ENCODE data around the gene CTF1. TPM values are rescaled to one million over a fixed set of nuclear protein-coding genes. Genes with fewer than 3 reads are reported as not detected.

CTF1 gene
- 1.7 TPM for total RNA-seq (ENCODE audit: unreplicated experiment)
- long read RNA-seq, result 0 reads

- no peaks in the 10 kb centered on the region for H3K36me3 Mint-ChIP-seq (ENCODE audit: unreplicated experiment)
- DNase-seq, result peak; percentile 50
- H3K27me3 Mint-ChIP-seq (ENCODE audit: unreplicated experiment), result peaks cover 15% of the 10 kb centered on the region
- H3K4me1 Mint-ChIP-seq (ENCODE audit: low read depth, unreplicated experiment), result peaks cover 16% of the 10 kb centered on the region
- TF ChIP-seq CTCF (IDR thresholded peaks at IDR 0.05; ENCODE audit: partially characterized antibody, unreplicated experiment), result no peak
- H3K4me3 Mint-ChIP-seq (ENCODE audit: unreplicated experiment), result peak within 1 kb of the TSS; percentile 75
- peak within 1 kb of the TSS; percentile 86 for H3K27ac Mint-ChIP-seq (ENCODE audit: unreplicated experiment)
- peaks cover 24% of the 10 kb centered on the region for H3K9me3 Mint-ChIP-seq (ENCODE audit: unreplicated experiment)
Observed at GRCh38 chr16:30896261-30896888, at the start of gene CTF1. Gene CTF1, plus strand, starts transcription at chr16:30896614. Its CDS starts 30 bp downstream, at chr16:30896644.

GRCh38 chr16:30846649-30847402 is 49.6 kb upstream of the CTF1 start:
- no peak for DNase-seq
- Mint-ChIP-seq H3K4me3 (ENCODE audit: unreplicated experiment) (no peak overlapping the region), H3K4me1 (ENCODE audit: low read depth, unreplicated experiment) (no peaks in the 10 kb centered on the region)

GRCh38 chr16:30850246-30850645 is 46.2 kb upstream of the CTF1 start:
- no peak overlapping the region for H3K27ac Mint-ChIP-seq (ENCODE audit: unreplicated experiment)
- H3K36me3 Mint-ChIP-seq (ENCODE audit: unreplicated experiment), result no peaks in the 10 kb centered on the region
- TF ChIP-seq CTCF (IDR thresholded peaks at IDR 0.05; ENCODE audit: partially characterized antibody, unreplicated experiment), result no peak
- H3K27me3 Mint-ChIP-seq (ENCODE audit: unreplicated experiment), result peaks cover 2% of the 10 kb centered on the region
- H3K4me1 Mint-ChIP-seq (ENCODE audit: low read depth, unreplicated experiment), result no peaks in the 10 kb centered on the region
- no peaks in the 10 kb centered on the region for H3K9me3 Mint-ChIP-seq (ENCODE audit: unreplicated experiment)
- DNase-seq, result no peak
- no peak overlapping the region for H3K4me3 Mint-ChIP-seq (ENCODE audit: unreplicated experiment)

More at GRCh38 chr16:30846649-30847402, 49.6 kb upstream of the CTF1 start:
- Mint-ChIP-seq H3K36me3 (ENCODE audit: unreplicated experiment) (peaks cover 3% of the 10 kb centered on the region), H3K27me3 (ENCODE audit: unreplicated experiment) (peaks cover 4% of the 10 kb centered on the region), H3K27ac (ENCODE audit: unreplicated experiment) (no peak overlapping the region), H3K9me3 (ENCODE audit: unreplicated experiment) (peaks cover under 1% of the 10 kb centered on the region)
- TF ChIP-seq CTCF (IDR thresholded peaks at IDR 0.05; ENCODE audit: partially characterized antibody, unreplicated experiment), result no peak

- DNase-seq, result no peak
- Mint-ChIP-seq H3K27me3 (ENCODE audit: unreplicated experiment) (peaks cover 2% of the 10 kb centered on the region), H3K27ac (ENCODE audit: unreplicated experiment) (no peak overlapping the region), H3K4me3 (ENCODE audit: unreplicated experiment) (no peak overlapping the region), H3K9me3 (ENCODE audit: unreplicated experiment) (no peaks in the 10 kb centered on the region), H3K4me1 (ENCODE audit: low read depth, unreplicated experiment) (no peaks in the 10 kb centered on the region), H3K36me3 (ENCODE audit: unreplicated experiment) (no peaks in the 10 kb centered on the region)
- no peak for TF ChIP-seq CTCF (IDR thresholded peaks at IDR 0.05; ENCODE audit: partially characterized antibody, unreplicated experiment)
Observed at GRCh38 chr16:30853758-30854157, 42.7 kb upstream of the CTF1 start.

GRCh38 chr16:30858111-30858495 is 38.3 kb upstream of the CTF1 start:
- no peaks in the 10 kb centered on the region for H3K4me1 Mint-ChIP-seq (ENCODE audit: low read depth, unreplicated experiment)
- peaks cover 2% of the 10 kb centered on the region for H3K9me3 Mint-ChIP-seq (ENCODE audit: unreplicated experiment)
- TF ChIP-seq CTCF (IDR thresholded peaks at IDR 0.05; ENCODE audit: partially characterized antibody, unreplicated experiment), result no peak
- peaks cover 9% of the 10 kb centered on the region for H3K27me3 Mint-ChIP-seq (ENCODE audit: unreplicated experiment)
- peaks cover 5% of the 10 kb centered on the region for H3K36me3 Mint-ChIP-seq (ENCODE audit: unreplicated experiment)
- DNase-seq, result no peak
- no peak overlapping the region for H3K27ac Mint-ChIP-seq (ENCODE audit: unreplicated experiment)
- H3K4me3 Mint-ChIP-seq (ENCODE audit: unreplicated experiment), result no peak overlapping the region
